ENCODE measurements around the gene EFHC1.

EFHC1 gene

DNA sequence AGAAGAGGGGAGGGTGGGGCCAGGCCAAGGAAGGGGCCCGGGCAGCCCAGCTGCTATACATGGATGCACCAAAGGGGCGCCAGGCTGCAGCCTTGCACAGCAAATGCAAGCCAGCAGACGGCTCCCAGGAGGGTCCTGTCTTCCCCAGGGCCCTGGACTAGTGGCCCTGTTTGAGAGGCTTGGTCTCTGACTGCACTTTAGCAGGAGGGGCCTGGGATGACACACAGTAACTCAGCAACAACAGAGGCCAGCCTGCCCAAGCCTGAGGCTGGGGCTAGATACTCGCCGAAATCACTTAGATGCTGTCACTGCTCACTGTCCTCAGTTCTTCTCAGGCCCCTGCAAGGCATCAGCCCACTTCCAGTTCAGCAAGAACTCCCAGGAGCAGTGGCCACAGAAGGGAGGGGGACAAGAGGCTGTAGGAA lies 83.2 kb downstream of the EFHC1 start:
- DNase-seq (ENCODE audit: low read depth) = no peak
- no peak overlapping the region for H3K4me3 ChIP-seq (ENCODE audit: low read depth, low read length)
- TF ChIP-seq, protein P1, sequence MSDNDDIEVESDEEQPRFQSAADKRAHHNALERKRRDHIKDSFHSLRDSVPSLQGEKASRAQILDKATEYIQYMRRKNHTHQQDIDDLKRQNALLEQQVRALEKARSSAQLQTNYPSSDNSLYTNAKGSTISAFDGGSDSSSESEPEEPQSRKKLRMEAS (IDR thresholded peaks at IDR 0.05; ENCODE audit: low read depth, low read length) = no peak
- no peak for TF ChIP-seq POLR2A (IDR thresholded peaks at IDR 0.05; ENCODE audit: extremely low read depth, insufficient read length)
- TF ChIP-seq, protein P2, sequence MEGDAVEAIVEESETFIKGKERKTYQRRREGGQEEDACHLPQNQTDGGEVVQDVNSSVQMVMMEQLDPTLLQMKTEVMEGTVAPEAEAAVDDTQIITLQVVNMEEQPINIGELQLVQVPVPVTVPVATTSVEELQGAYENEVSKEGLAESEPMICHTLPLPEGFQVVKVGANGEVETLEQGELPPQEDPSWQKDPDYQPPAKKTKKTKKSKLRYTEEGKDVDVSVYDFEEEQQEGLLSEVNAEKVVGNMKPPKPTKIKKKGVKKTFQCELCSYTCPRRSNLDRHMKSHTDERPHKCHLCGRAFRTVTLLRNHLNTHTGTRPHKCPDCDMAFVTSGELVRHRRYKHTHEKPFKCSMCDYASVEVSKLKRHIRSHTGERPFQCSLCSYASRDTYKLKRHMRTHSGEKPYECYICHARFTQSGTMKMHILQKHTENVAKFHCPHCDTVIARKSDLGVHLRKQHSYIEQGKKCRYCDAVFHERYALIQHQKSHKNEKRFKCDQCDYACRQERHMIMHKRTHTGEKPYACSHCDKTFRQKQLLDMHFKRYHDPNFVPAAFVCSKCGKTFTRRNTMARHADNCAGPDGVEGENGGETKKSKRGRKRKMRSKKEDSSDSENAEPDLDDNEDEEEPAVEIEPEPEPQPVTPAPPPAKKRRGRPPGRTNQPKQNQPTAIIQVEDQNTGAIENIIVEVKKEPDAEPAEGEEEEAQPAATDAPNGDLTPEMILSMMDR (IDR thresholded peaks at IDR 0.05; ENCODE audit: low read depth, low read length) = no peak

DNA sequence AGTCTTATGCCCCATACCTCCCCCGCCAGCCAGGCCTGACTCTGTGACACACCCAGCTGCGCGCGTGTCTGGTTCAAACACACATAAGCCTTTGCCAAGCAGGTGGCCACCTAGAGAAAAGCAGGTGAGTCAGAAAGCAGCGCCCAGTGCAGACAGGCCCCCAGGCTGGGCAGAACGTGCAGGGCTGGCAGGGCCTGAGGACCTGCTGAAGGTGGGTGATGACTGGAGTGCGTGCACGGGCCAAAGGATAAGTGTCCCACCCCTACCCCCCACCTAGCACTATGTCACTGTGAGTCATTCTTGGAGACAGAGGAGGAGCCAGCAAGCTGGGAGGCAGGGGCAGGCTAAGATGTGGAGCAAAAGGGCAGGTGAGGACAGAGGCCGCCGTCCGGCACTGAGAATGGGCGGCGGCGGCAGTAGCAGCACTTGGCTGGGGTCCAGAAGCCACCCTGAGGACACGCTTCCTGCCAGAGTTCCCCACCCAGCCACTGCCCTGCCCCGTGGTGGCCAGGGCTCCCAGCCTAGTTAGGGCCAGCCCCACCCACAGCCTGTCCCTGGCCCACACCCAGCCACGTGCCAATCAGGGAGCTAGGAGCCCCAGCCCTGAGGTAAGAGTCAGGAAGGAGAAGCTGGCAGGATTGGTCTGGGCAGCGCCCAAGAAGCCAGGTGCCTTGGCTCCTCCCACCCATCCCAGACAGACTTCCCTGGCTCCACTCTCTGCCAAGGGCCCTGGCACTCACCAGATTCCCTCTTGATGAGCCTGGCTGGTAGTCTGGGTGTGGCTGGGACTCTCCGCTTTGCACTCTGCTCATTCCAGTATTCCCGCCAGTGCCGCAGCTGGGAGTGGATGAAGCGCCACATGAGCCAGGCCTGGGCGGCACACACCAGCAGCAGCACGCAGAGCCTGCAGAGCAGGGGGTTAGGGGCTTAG lies 84.0 kb downstream of the EFHC1 start:
- TF ChIP-seq POLR2A (IDR thresholded peaks at IDR 0.05; ENCODE audit: extremely low read depth, insufficient read length) (no peak), MYC (IDR thresholded peaks at IDR 0.05; ENCODE audit: low read depth, low read length) (no peak)
- TF ChIP-seq, protein P1 (IDR thresholded peaks at IDR 0.05; ENCODE audit: low read depth, low read length) = no peak
- TF ChIP-seq, protein P2 (IDR thresholded peaks at IDR 0.05; ENCODE audit: low read depth, low read length) = no peak
- no peak overlapping the region for H3K4me3 ChIP-seq (ENCODE audit: low read depth, low read length)
- no peak for DNase-seq (ENCODE audit: low read depth)

DNA sequence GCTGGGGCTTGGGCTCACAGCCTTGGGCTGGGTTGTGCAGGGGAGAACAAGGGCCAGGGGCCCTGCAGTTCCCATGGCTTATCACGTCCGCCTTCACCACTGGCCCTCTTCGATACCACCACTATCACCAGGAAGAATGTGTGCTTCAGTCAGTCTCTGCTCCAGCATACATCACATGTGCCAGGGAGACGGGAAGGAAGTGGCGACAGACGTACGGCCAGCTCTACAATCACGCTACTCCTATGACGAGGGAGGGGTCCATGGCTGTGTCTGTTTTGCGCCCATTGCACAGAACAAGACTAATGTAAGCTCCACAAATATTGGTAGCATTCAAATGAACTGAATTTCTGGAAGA lies 84.6 kb downstream of the EFHC1 start:
- no peak for DNase-seq (ENCODE audit: low read depth)
- no peak overlapping the region for H3K4me3 ChIP-seq (ENCODE audit: low read depth, low read length)
- no peak for TF ChIP-seq MYC (IDR thresholded peaks at IDR 0.05; ENCODE audit: low read depth, low read length)
- TF ChIP-seq, protein P2 (IDR thresholded peaks at IDR 0.05; ENCODE audit: low read depth, low read length) = no peak
- TF ChIP-seq POLR2A (IDR thresholded peaks at IDR 0.05; ENCODE audit: extremely low read depth, insufficient read length) = no peak
- TF ChIP-seq, protein P1 (IDR thresholded peaks at IDR 0.05; ENCODE audit: low read depth, low read length) = no peak

DNA sequence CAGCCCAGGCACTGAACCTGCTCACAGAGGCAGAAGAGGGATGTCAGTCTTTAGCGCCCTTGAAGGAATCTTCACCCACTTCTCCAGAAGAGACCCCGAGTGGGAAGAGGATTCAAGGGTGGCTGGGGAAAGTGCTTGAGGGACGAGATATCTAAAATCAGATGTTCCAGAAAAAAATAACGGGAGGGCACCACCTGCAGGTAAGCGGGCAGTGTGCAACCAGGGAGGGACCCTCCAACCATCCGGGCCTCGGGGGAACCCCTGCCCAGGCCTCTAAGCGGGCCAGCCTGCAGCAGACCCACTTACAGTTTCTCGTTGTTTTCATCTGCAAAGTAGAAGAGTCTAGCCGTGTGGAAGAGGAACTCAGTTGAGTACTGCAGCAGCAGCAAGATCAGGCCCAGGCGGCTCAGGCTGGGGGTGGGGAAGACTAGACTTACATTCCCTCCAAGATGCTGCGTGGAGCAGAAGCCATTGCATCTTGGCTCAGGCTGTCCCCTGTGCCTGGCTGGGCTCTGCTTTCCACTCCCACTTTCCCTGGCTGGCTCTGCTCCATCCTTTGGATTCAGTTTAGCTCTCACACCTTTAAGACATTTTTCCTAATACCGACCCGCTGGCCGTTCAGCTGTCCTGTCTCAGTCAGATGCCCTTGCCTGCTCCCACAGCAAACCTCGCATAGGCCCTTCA lies 85.7 kb downstream of the EFHC1 start:
- H3K4me3 ChIP-seq (ENCODE audit: low read depth, low read length) = no peak overlapping the region
- no peak for DNase-seq (ENCODE audit: low read depth)
- TF ChIP-seq MYC (IDR thresholded peaks at IDR 0.05; ENCODE audit: low read depth, low read length) = no peak
- TF ChIP-seq, protein P2 (IDR thresholded peaks at IDR 0.05; ENCODE audit: low read depth, low read length) = no peak
- no peak for TF ChIP-seq POLR2A (IDR thresholded peaks at IDR 0.05; ENCODE audit: extremely low read depth, insufficient read length)
- TF ChIP-seq, protein P1 (IDR thresholded peaks at IDR 0.05; ENCODE audit: low read depth, low read length) = no peak

DNA sequence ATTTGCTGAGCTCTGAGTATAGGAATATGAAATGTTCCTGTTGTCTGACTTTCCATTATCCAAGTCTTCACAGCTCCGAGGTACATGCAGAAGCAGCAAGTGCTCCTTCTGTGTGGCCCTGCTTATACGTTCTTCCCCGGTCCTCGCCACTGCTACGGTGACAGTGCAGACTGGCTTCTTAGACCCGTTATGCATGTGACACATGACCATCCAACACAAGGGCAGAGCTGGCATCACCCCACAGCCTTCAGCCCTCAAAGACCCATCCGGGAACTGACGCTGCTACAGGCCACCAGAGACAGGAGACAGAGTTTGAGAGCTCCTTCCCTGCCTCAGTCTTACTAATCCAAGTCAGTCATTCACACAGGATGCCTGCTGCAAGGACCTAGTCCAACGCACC lies 86.3 kb downstream of the EFHC1 start:
- no peak for DNase-seq (ENCODE audit: low read depth)
- TF ChIP-seq, protein P1 (IDR thresholded peaks at IDR 0.05; ENCODE audit: low read depth, low read length) = no peak
- TF ChIP-seq MYC (IDR thresholded peaks at IDR 0.05; ENCODE audit: low read depth, low read length) (no peak), POLR2A (IDR thresholded peaks at IDR 0.05; ENCODE audit: extremely low read depth, insufficient read length) (no peak)
- TF ChIP-seq, protein P2 (IDR thresholded peaks at IDR 0.05; ENCODE audit: low read depth, low read length) = no peak
- no peak overlapping the region for H3K4me3 ChIP-seq (ENCODE audit: low read depth, low read length)

Data from NB4 (cell line).